GM18507 (cell line): Measurements from ENCODE around the gene SMTNL1.
A peak's percentile ranks its signal among the peaks of the same experiment; 100 is the strongest.

Experiments
- DNase-seq: peaks from one replicate; pipeline ENCODE4 v3.0.0; 2011; ENCODE audit warnings: low read depth; ENCODE audit not compliant: insufficient read length; ENCODE audit errors: extremely low spot score
- FAIRE-seq: peaks from 2 replicates; lab custom pipeline; 2011; peaks lifted over from hg19 to GRCh38; lab: Jason Lieb, UNC

SMTNL1 gene

GRCh38 chr11:57542582-57542981, 5.2 kb downstream of the SMTNL1 start:
- no peak for FAIRE-seq
- no peak for DNase-seq

- FAIRE-seq (no peak), DNase-seq (no peak)
Measured at GRCh38 chr11:57543593-57543992, 6.2 kb downstream of the SMTNL1 start.

- DNase-seq: no peak
- FAIRE-seq: no peak
Measured at GRCh38 chr11:57544566-57544965, 7.2 kb downstream of the SMTNL1 start.

DNA sequence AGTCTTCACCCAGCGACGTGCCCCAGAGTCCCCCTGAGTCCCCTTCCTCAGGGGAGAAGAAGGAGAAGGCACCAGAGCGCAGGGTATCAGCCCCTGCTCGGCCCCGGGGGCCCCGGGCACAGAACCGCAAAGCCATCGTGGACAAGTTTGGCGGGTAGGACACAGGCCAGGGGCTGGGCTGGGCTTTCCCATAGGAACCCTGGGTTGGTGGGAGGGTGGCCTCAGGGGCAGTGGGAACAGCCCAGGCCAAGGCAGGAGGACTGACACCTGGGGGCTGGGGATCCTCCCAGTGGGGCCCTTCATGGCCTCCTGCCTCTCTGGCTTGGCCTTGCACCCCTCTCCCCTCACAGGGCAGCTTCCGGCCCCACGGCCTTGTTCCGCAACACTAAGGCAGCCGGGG, 8.5 kb downstream of the SMTNL1 start:
- DNase-seq: no peak
- FAIRE-seq: no peak

- DNase-seq (no peak), FAIRE-seq (no peak)
Measured at GRCh38 chr11:57546451-57546850, 9.1 kb downstream of the SMTNL1 start.

- peak; percentile 42 for DNase-seq
- FAIRE-seq: peak; percentile 21
Measured at GRCh38 chr11:57546869-57547475, 9.6 kb downstream of the SMTNL1 start.

GRCh38 chr11:57547854-57548377, 10.5 kb downstream of the SMTNL1 start:
- DNase-seq: peak; percentile 37
- peak; percentile 90 for FAIRE-seq

DNA sequence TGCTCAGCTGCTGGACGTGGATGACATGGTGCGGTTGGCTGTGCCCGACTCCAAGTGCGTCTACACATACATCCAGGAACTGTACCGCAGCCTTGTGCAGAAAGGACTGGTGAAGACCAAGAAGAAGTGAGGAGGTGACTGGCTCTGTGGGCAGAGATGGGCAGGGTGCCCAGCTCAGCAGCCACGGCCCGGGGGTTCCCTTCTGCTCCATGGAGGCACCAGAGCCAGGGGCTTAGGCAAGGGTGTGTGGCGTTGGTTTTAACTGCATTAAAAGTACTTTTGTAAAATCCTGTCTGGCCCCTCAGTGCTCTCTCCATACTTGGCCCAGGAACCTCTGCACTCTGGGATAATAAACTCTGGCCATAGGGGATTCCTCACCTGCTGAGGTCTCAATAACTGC, 12.6 kb downstream of the SMTNL1 start:
- FAIRE-seq (no peak), DNase-seq (no peak)

GRCh38 chr11:57551941-57552340, 14.5 kb downstream of the SMTNL1 start:
- DNase-seq (no peak), FAIRE-seq (no peak)

DNA sequence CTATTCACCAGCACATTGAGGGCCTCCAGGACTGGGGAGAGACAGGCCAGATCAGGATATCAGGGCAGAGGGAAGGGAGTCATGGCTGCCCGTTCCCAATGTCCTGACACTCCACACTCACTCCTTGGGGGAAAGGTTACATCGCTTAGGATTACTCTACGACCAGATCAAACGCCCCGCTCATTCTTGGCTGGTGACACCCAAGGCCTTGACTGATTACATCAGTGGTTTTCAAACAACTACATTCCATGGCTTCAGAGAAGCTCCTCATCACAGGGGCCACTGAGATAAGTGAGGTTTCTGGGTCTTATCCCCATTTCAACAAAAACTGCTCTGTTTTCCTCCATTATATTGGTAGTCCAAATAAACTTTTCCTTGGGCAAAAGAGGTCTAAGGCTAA, 15.1 kb downstream of the SMTNL1 start:
- DNase-seq: no peak

GRCh38 chr11:57555393-57555792, 18.0 kb downstream of the SMTNL1 start:
- FAIRE-seq (no peak), DNase-seq (no peak)

More for the DNA sequence above, 15.1 kb downstream of the SMTNL1 start:
- FAIRE-seq: no peak

- DNase-seq (no peak), FAIRE-seq (no peak)
Measured at GRCh38 chr11:57556041-57556440, 18.6 kb downstream of the SMTNL1 start.

GRCh38 chr11:57560146-57560545, 22.8 kb downstream of the SMTNL1 start:
- FAIRE-seq (no peak), DNase-seq (no peak)

- no peak for DNase-seq
Measured at GRCh38 chr11:57562596-57562995, 25.2 kb downstream of the SMTNL1 start.

GRCh38 chr11:57566005-57566904, 28.9 kb downstream of the SMTNL1 start:
- peak; percentile 95 for FAIRE-seq

More at GRCh38 chr11:57562596-57562995, 25.2 kb downstream of the SMTNL1 start:
- FAIRE-seq: no peak

GRCh38 chr11:57566905-57567514, 29.6 kb downstream of the SMTNL1 start:
- FAIRE-seq (no peak), DNase-seq (no peak)

More at GRCh38 chr11:57566005-57566904, 28.9 kb downstream of the SMTNL1 start:
- no peak for DNase-seq

DNA sequence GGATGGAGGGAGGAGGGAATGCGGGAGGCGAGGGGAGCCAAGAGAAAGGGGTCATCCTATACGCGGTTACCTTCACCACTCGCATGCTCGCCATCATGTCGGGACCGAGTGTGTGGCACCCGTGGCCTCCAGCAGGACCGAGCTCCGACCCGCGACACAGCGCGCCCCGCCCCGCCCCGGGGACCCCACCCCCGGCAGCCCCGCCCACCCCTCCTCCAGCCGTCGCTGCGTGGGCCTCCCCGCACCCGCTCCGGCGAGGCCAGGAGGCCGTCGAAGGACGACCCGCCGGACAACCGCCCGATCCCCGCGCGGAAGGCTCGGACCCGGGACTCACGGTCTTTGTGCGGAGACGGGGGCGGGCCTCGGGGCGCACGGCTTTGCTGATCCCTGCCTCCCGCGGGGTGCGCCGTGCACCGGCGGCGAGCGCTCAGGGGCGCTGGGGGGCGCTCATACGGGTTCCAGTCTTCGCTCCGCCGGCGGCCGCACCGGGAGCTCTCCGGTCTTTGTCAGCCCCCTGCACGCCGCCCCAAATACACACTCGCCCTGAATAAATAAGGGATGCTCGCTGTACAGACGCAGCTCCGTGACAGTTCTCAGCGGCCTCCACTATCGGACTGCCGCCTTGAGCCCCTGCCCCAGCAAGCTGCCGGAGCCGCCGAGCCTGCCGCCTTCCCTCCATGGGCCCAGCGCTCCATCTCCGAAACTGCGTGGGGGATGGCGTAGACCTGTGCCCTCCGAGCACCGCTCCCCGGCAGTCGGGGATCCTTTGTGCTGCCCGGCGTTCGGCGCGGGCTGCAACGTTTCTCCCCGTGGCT, 30.3 kb downstream of the SMTNL1 start, which contains the start of gene UBE2L6:
TSS of gene UBE2L6 (minus strand) at position 158 of the 815 bp plus-strand sequence. CDS start at position 97, 61 bp downstream.
- DNase-seq (peak; percentile 66), FAIRE-seq (no peak)

GRCh38 chr11:57568330-57568766, 31.0 kb downstream of the SMTNL1 start:
- FAIRE-seq (peak; percentile 86), DNase-seq (no peak)

DNA sequence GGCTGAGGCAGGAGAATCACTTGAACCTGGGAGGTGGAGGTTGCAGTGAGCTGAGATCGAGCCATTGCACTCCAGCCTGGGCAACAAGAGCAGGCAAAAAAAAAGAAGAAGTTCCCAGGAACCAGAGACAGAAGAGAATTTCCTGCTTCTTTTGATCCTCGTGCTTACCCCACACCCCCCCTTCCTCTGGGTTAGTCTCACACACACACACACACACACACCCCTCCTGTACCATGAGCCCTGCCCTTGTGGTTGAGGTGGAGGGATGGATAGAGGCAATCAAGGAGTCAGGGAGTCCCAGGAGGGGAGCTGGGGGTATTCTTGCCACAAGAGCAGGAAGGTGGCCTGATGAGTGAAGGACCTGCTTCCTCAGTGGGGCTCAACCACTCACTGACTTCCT, 34.2 kb downstream of the SMTNL1 start:
- DNase-seq: no peak
- no peak for FAIRE-seq
